Astrocyte of the cerebellum (primary cell): ENCODE measurements around the gene MSH4.
A peak's percentile ranks its signal among the peaks of the same experiment; 100 is the strongest.

Experiments
- DNase-seq: peaks from one replicate; pipeline ENCODE4 v3.0.0-alpha.2; 2011; ENCODE audit warnings: low read depth
- H3K4me3 ChIP-seq: 2 replicates; pipeline ENCODE4 v1.5.1; 2011; ENCODE audit warnings: mild to moderate bottlenecking, low read depth, low read length, moderate library complexity
- in situ Hi-C: cut with HindIII; loops from 2 replicates; pipeline ENCODE4 v1.10.0; 2017; ENCODE audit warnings: low sequenced_read_pairs
- TF ChIP-seq, protein P1 (sequence below): IDR thresholded peaks from 2 replicates; pipeline ENCODE4 v1.5.1; 2012; ENCODE audit warnings: low read length, low read depth, moderate library complexity, mild to moderate bottlenecking; ENCODE audit errors: missing control alignments

The MSH4 gene

GRCh38 chr1:75787524-75787923, 9.2 kb upstream of the MSH4 start:
- in situ Hi-C loops: no loop called here
- no peak for DNase-seq
- TF ChIP-seq, protein P1, sequence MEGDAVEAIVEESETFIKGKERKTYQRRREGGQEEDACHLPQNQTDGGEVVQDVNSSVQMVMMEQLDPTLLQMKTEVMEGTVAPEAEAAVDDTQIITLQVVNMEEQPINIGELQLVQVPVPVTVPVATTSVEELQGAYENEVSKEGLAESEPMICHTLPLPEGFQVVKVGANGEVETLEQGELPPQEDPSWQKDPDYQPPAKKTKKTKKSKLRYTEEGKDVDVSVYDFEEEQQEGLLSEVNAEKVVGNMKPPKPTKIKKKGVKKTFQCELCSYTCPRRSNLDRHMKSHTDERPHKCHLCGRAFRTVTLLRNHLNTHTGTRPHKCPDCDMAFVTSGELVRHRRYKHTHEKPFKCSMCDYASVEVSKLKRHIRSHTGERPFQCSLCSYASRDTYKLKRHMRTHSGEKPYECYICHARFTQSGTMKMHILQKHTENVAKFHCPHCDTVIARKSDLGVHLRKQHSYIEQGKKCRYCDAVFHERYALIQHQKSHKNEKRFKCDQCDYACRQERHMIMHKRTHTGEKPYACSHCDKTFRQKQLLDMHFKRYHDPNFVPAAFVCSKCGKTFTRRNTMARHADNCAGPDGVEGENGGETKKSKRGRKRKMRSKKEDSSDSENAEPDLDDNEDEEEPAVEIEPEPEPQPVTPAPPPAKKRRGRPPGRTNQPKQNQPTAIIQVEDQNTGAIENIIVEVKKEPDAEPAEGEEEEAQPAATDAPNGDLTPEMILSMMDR: no peak
- H3K4me3 ChIP-seq: peak overlapping the region; percentile 67

DNA sequence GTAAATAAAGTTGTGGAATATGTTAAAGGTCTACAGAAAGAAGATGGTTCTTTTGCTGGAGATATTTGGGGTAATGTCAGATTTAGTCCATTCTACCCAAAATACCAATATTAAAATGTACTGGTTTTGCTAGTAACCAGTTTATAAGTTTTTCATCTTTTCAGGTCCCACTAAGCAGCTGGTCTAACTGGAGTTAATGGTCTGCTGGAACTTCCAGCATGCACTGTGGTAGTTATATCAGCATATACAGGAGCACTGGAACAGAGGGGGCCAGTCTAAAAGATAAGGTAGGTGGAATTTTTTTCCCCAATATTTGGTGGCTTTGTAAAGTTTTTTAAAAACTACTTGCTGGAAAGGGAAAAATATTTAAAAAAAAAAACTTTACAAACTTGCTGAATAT, 6.7 kb upstream of the MSH4 start:
- in situ Hi-C loops: no loop called here
- H3K4me3 ChIP-seq: no peak overlapping the region
- DNase-seq: no peak
- TF ChIP-seq, protein P1: no peak

GRCh38 chr1:75791022-75791421, 5.7 kb upstream of the MSH4 start:
- TF ChIP-seq, protein P1: no peak
- in situ Hi-C loops: no loop called here
- no peak overlapping the region for H3K4me3 ChIP-seq
- DNase-seq: no peak

- in situ Hi-C loops: no loop called here
- TF ChIP-seq, protein P1: no peak
- H3K4me3 ChIP-seq: no peak overlapping the region
- no peak for DNase-seq
These were observed 4.6 kb upstream of the MSH4 start for GRCh38 chr1:75792091-75792490.

DNA sequence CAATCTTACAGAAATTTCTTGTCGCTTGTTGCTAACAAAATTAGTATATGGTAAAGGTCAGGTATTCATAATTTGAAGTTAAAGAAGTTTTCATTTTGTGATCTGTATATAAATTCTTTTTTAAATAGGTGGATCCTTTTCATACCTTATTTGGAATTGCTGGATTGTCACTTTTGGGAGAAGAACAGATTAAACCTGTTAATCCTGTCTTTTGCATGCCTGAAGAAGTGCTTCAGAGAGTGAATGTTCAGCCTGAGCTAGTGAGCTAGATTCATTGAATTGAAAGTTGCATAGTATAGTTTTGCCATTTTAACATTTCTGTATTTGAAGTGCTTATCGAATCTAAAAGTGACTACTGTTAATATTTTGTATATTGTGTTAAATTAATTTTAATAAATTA, 2.3 kb upstream of the MSH4 start:
- TF ChIP-seq, protein P1: no peak
- DNase-seq: no peak
- no peak overlapping the region for H3K4me3 ChIP-seq
- in situ Hi-C loops: no loop called here

- DNase-seq: no peak
- TF ChIP-seq, protein P1: no peak
- no peak overlapping the region for H3K4me3 ChIP-seq
- in situ Hi-C loops: no loop called here
These were observed 934 bp upstream of the MSH4 start for GRCh38 chr1:75795703-75796193.

GRCh38 chr1:75797273-75797588, 549 bp downstream of the MSH4 start:
- no peak for DNase-seq
- H3K4me3 ChIP-seq: no peak overlapping the region
- in situ Hi-C loops: no loop called here
- TF ChIP-seq, protein P1: no peak
